ENCODE data around the gene BLTP3A.
"Not testable (repeated sequence)": the region's sequence is repeated elsewhere in the genome, so short reads cannot be mapped to it uniquely, and the experiment has no call there.

BLTP3A gene

DNA sequence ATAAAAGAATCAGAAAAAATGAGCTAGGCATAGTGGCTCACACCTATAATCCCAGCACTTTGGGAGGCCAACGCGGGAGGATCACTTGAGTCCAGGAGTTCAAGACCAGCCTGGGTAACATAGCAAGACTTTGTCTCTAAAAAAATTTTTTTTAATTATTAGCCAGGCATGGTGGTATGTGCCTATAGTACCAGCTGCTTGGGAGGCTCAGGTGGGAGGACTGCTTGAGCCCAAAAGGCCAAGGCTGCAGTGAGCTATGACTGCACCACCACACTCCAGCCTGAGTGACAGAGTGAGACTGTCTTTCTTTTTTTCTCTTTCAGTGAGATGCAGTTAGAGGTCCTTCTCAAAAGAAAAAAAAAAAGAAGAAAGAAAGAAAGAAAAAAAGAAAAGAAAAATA lies 43.1 kb upstream of the BLTP3A start:
- Histone ChIP-seq H3K27me3 (ENCODE audit: insufficient read depth, insufficient read length) (no peaks in the 10 kb centered on the region), H3K4me1 (ENCODE audit: insufficient read depth, insufficient read length) (no peaks in the 10 kb centered on the region), H3K9me3 (ENCODE audit: insufficient read depth, low read length) (no peaks in the 10 kb centered on the region), H3K36me3 (ENCODE audit: insufficient read depth, insufficient read length, low read length) (no peaks in the 10 kb centered on the region), H3K4me3 (ENCODE audit: insufficient read length, low read depth) (no peak overlapping the region), H3K9ac (ENCODE audit: insufficient read length, low read depth) (no peak overlapping the region)
- no peak for DNase-seq (ENCODE audit: low read depth, low spot score)
- TF ChIP-seq ZNF274 (IDR thresholded peaks at IDR 0.05; ENCODE audit: low read depth, low read length) (no peak), YY1 (IDR thresholded peaks at IDR 0.05; ENCODE audit: insufficient read depth, insufficient read length) (no peak)

DNA sequence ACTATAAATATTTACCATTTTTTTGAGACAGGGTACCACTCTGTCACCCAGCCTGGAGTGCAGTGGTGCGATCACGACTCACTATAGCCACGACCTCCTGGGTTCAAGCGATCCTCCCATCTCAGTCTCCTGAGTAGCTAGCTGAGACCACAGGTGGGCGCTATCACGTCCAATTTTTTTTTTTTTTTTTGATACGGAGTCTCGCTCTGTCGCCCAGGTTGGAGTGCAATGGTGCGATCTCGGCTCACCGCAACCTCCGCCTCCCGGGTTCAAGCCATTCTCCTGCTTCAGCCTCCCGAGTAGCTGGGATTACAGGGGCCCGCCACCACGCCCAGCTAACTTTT lies 35.4 kb upstream of the BLTP3A start:
- peaks cover 25% of the 10 kb centered on the region for H3K36me3 ChIP-seq (ENCODE audit: insufficient read depth, insufficient read length, low read length)
- not testable (repeated sequence) for DNase-seq (ENCODE audit: low read depth, low spot score); H3K27me3 ChIP-seq (ENCODE audit: insufficient read depth, insufficient read length); H3K9me3 ChIP-seq (ENCODE audit: insufficient read depth, low read length); H3K4me1 ChIP-seq (ENCODE audit: insufficient read depth, insufficient read length)
- H3K4me3 ChIP-seq (ENCODE audit: insufficient read length, low read depth) = peak overlapping the region; percentile 95
- H3K9ac ChIP-seq (ENCODE audit: insufficient read length, low read depth) = peak overlapping the region; percentile 17

DNA sequence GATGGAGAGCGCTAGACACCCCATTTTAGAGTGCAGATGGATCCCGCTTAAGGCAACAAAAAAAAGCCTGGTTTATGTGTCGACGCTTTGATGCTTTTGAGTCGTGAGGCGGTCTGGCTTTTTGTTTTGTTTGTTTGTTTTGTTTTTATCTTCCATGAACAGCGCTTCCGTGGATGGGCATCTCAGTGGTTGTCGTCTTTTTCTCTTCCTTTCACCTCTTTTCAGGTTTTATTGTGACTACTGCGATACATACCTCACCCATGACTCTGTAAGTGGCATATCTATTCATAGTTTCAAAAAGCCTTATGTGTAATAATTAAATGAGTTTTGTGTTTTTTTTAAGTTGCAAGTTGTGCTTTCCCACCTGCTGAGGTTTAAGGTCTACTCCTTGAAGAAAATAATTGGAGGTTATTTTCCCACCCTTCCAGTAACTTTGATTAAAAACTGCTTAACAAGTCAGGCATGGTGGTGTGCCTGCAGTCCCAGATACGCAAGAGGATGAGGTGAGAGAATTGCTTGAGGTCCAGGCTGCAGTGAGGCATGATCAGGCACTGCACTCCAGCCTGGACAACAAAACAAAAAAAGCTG lies 34.1 kb upstream of the BLTP3A start:
- Histone ChIP-seq H3K27me3 (ENCODE audit: insufficient read depth, insufficient read length) (no peaks in the 10 kb centered on the region), H3K4me1 (ENCODE audit: insufficient read depth, insufficient read length) (no peaks in the 10 kb centered on the region), H3K9ac (ENCODE audit: insufficient read length, low read depth) (peak overlapping the region; percentile 92), H3K9me3 (ENCODE audit: insufficient read depth, low read length) (no peaks in the 10 kb centered on the region), H3K4me3 (ENCODE audit: insufficient read length, low read depth) (peak overlapping the region; percentile 95), H3K36me3 (ENCODE audit: insufficient read depth, insufficient read length, low read length) (peaks cover 36% of the 10 kb centered on the region)
- TF ChIP-seq SUZ12 (IDR thresholded peaks at IDR 0.05; ENCODE audit: extremely low read depth, insufficient read depth, insufficient read length) (no peak), ZNF274 (IDR thresholded peaks at IDR 0.05; ENCODE audit: low read depth, low read length) (no peak), YY1 (IDR thresholded peaks at IDR 0.05; ENCODE audit: insufficient read depth, insufficient read length) (no peak)
- DNase-seq (ENCODE audit: low read depth, low spot score) = no peak

- Histone ChIP-seq H3K36me3 (ENCODE audit: insufficient read depth, insufficient read length, low read length) (peaks cover 50% of the 10 kb centered on the region), H3K9me3 (ENCODE audit: insufficient read depth, low read length) (no peaks in the 10 kb centered on the region), H3K9ac (ENCODE audit: insufficient read length, low read depth) (no peak overlapping the region), H3K4me3 (ENCODE audit: insufficient read length, low read depth) (no peak overlapping the region), H3K27me3 (ENCODE audit: insufficient read depth, insufficient read length) (no peaks in the 10 kb centered on the region), H3K4me1 (ENCODE audit: insufficient read depth, insufficient read length) (no peaks in the 10 kb centered on the region)
- no peak for DNase-seq (ENCODE audit: low read depth, low spot score)
- no peak for TF ChIP-seq ZNF274 (IDR thresholded peaks at IDR 0.05; ENCODE audit: low read depth, low read length)
- no peak for TF ChIP-seq YY1 (IDR thresholded peaks at IDR 0.05; ENCODE audit: insufficient read depth, insufficient read length)
- no peak for TF ChIP-seq SUZ12 (IDR thresholded peaks at IDR 0.05; ENCODE audit: extremely low read depth, insufficient read depth, insufficient read length)
These were observed 31.8 kb upstream of the BLTP3A start for GRCh38 chr6:34760108-34760507.

- H3K4me3 ChIP-seq (ENCODE audit: insufficient read length, low read depth); H3K9ac ChIP-seq (ENCODE audit: insufficient read length, low read depth); H3K27me3 ChIP-seq (ENCODE audit: insufficient read depth, insufficient read length); H3K4me1 ChIP-seq (ENCODE audit: insufficient read depth, insufficient read length); H3K9me3 ChIP-seq (ENCODE audit: insufficient read depth, low read length); DNase-seq (ENCODE audit: low read depth, low spot score): not testable (repeated sequence)
- peaks cover 65% of the 10 kb centered on the region for H3K36me3 ChIP-seq (ENCODE audit: insufficient read depth, insufficient read length, low read length)
These were observed 30.2 kb upstream of the BLTP3A start for GRCh38 chr6:34761681-34762080.

DNA sequence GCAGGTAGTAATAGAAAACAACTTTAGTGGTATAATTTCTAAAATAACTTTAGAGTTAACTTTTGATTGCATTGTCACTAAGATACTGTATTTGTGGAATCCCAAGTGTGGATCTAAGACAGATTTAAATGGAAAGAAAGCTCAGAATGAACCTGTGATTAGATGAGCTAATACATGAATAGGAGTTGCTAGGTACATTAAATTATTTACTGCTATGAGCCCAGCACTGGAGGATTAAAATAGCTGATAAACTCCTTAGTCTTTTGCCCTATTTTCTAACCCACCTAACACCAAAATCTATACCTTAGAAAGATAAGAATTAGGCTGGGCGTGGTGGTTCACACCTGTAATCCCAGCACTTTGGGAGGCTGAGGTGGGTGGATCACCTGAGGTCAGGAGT lies 23.7 kb upstream of the BLTP3A start:
- no peak for TF ChIP-seq SUZ12 (IDR thresholded peaks at IDR 0.05; ENCODE audit: extremely low read depth, insufficient read depth, insufficient read length)
- TF ChIP-seq YY1 (IDR thresholded peaks at IDR 0.05; ENCODE audit: insufficient read depth, insufficient read length) = no peak
- TF ChIP-seq ZNF274 (IDR thresholded peaks at IDR 0.05; ENCODE audit: low read depth, low read length) = no peak
- peaks cover 68% of the 10 kb centered on the region for H3K36me3 ChIP-seq (ENCODE audit: insufficient read depth, insufficient read length, low read length)

DNA sequence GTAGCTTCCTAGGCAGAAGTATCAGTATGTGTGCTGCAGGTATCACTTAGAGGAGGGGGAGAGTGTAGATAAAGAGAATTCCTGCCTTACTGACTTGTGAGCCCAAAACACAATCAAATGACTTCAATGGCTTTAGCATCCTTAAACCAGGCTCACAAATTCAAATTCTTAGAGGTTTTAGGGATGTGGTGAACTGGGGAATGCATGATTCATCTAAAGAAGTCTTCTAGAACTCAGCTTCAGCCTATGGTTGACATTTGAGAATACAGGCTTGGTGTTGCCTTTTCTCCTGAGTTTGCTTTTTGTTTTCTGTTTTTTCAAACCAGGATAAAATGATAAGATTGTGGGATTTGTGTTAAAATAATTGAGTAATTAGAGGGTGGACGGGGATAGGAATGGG lies 20.2 kb upstream of the BLTP3A start:
- Histone ChIP-seq H3K36me3 (ENCODE audit: insufficient read depth, insufficient read length, low read length) (peaks cover 65% of the 10 kb centered on the region), H3K9ac (ENCODE audit: insufficient read length, low read depth) (no peak overlapping the region), H3K4me1 (ENCODE audit: insufficient read depth, insufficient read length) (no peaks in the 10 kb centered on the region), H3K4me3 (ENCODE audit: insufficient read length, low read depth) (no peak overlapping the region), H3K9me3 (ENCODE audit: insufficient read depth, low read length) (no peaks in the 10 kb centered on the region), H3K27me3 (ENCODE audit: insufficient read depth, insufficient read length) (no peaks in the 10 kb centered on the region)
- TF ChIP-seq YY1 (IDR thresholded peaks at IDR 0.05; ENCODE audit: insufficient read depth, insufficient read length) (no peak), SUZ12 (IDR thresholded peaks at IDR 0.05; ENCODE audit: extremely low read depth, insufficient read depth, insufficient read length) (no peak), ZNF274 (IDR thresholded peaks at IDR 0.05; ENCODE audit: low read depth, low read length) (no peak)
- DNase-seq (ENCODE audit: low read depth, low spot score) = no peak

More for the DNA sequence above, 23.7 kb upstream of the BLTP3A start:
- no peak for DNase-seq (ENCODE audit: low read depth, low spot score)
- Histone ChIP-seq H3K4me3 (ENCODE audit: insufficient read length, low read depth) (no peak overlapping the region), H3K9ac (ENCODE audit: insufficient read length, low read depth) (no peak overlapping the region), H3K4me1 (ENCODE audit: insufficient read depth, insufficient read length) (no peaks in the 10 kb centered on the region), H3K27me3 (ENCODE audit: insufficient read depth, insufficient read length) (no peaks in the 10 kb centered on the region), H3K9me3 (ENCODE audit: insufficient read depth, low read length) (no peaks in the 10 kb centered on the region)

GRCh38 chr6:34772940-34773339 lies 18.9 kb upstream of the BLTP3A start:
- Histone ChIP-seq H3K4me1 (ENCODE audit: insufficient read depth, insufficient read length) (no peaks in the 10 kb centered on the region), H3K9ac (ENCODE audit: insufficient read length, low read depth) (no peak overlapping the region), H3K4me3 (ENCODE audit: insufficient read length, low read depth) (no peak overlapping the region), H3K9me3 (ENCODE audit: insufficient read depth, low read length) (no peaks in the 10 kb centered on the region), H3K27me3 (ENCODE audit: insufficient read depth, insufficient read length) (no peaks in the 10 kb centered on the region), H3K36me3 (ENCODE audit: insufficient read depth, insufficient read length, low read length) (peaks cover 56% of the 10 kb centered on the region)
- no peak for DNase-seq (ENCODE audit: low read depth, low spot score)
- TF ChIP-seq YY1 (IDR thresholded peaks at IDR 0.05; ENCODE audit: insufficient read depth, insufficient read length) (no peak), ZNF274 (IDR thresholded peaks at IDR 0.05; ENCODE audit: low read depth, low read length) (no peak), SUZ12 (IDR thresholded peaks at IDR 0.05; ENCODE audit: extremely low read depth, insufficient read depth, insufficient read length) (no peak)
